ENCODE results near the gene SOD2.

SOD2 gene

GRCh38 chr6:159701413-159701999 is 8.5 kb upstream of the SOD2 start (continued):
- TF ChIP-seq ZNF596 (tag by site-specific recombination; IDR thresholded peaks at IDR 0.05) (no peak), GLI4 (tag by site-specific recombination; IDR thresholded peaks at IDR 0.05) (no peak), ZNF157 (tag by site-specific recombination; IDR thresholded peaks at IDR 0.05) (no peak), ZNF132 (tag by site-specific recombination; IDR thresholded peaks at IDR 0.05; ENCODE audit: borderline replicate concordance) (no peak), PRDM2 (tag by site-specific recombination; IDR thresholded peaks at IDR 0.05; ENCODE audit: borderline replicate concordance) (no peak), KLF7 (tag by site-specific recombination; IDR thresholded peaks at IDR 0.05; ENCODE audit: borderline replicate concordance) (no peak), ZNF513 (tag by site-specific recombination; IDR thresholded peaks at IDR 0.05) (no peak), ZNF335 (tag by site-specific recombination; conservative IDR thresholded peaks at IDR 0.05) (peak; percentile 65), KLF9 (tag by site-specific recombination; IDR thresholded peaks at IDR 0.05; ENCODE audit: low read depth) (no peak), ZNF416 (tag by site-specific recombination; IDR thresholded peaks at IDR 0.05) (no peak), ZNF112 (tag by site-specific recombination; IDR thresholded peaks at IDR 0.05) (no peak), IKZF3 (tag by site-specific recombination; IDR thresholded peaks at IDR 0.05) (peak; percentile 71; the same call in 1 of the 2 replicates), ZNF2 (tag by site-specific recombination; IDR thresholded peaks at IDR 0.05) (no peak), ZNF677 (tag by site-specific recombination; IDR thresholded peaks at IDR 0.05) (no peak), ZNF138 (tag by site-specific recombination; IDR thresholded peaks at IDR 0.05; ENCODE audit: borderline replicate concordance) (no peak), ZNF521 (tag by site-specific recombination; IDR thresholded peaks at IDR 0.05) (no peak), ZNF394 (tag by site-specific recombination; IDR thresholded peaks at IDR 0.05; ENCODE audit: borderline replicate concordance) (peak; percentile 70), ZNF792 (tag by site-specific recombination; IDR thresholded peaks at IDR 0.05) (no peak), ZNF223 (tag by site-specific recombination; IDR thresholded peaks at IDR 0.05) (no peak), PRDM6 (tag by site-specific recombination; IDR thresholded peaks at IDR 0.05) (peak; percentile 81), SCRT2 (tag by site-specific recombination; IDR thresholded peaks at IDR 0.05) (no peak), TRIM28 (IDR thresholded peaks at IDR 0.05; ENCODE audit: borderline replicate concordance, low read length) (no peak), ZNF302 (tag by site-specific recombination; IDR thresholded peaks at IDR 0.05; ENCODE audit: low read depth) (no peak), ZNF623 (tag by site-specific recombination; IDR thresholded peaks at IDR 0.05) (peak; percentile 34), ZFHX2 (tag by site-specific recombination; conservative IDR thresholded peaks at IDR 0.05) (no peak), ZBTB1 (tag by site-specific recombination; IDR thresholded peaks at IDR 0.05) (no peak), ZNF658 (tag by site-specific recombination; IDR thresholded peaks at IDR 0.05) (no peak), ZNF114 (tag by site-specific recombination; IDR thresholded peaks at IDR 0.05) (no peak), ZNF610 (tag by site-specific recombination; IDR thresholded peaks at IDR 0.05; ENCODE audit: borderline replicate concordance) (no peak), EGR2 (tag by site-specific recombination; IDR thresholded peaks at IDR 0.05; ENCODE audit: low read depth) (no peak), KLF10 (tag by site-specific recombination; IDR thresholded peaks at IDR 0.05) (peak; percentile 63; the same call in 1 of the 2 replicates), ZNF274 (IDR thresholded peaks at IDR 0.05; ENCODE audit: low read length) (no peak), ZNF274 (tag by site-specific recombination; IDR thresholded peaks at IDR 0.05; ENCODE audit: borderline replicate concordance) (no peak), ZNF660 (tag by site-specific recombination; IDR thresholded peaks at IDR 0.05) (peak; percentile 82), ZNF366 (tag by site-specific recombination; conservative IDR thresholded peaks at IDR 0.05) (peak; percentile 94)
